Measurements from ENCODE around the gene TMEM108.

The TMEM108 gene

DNA sequence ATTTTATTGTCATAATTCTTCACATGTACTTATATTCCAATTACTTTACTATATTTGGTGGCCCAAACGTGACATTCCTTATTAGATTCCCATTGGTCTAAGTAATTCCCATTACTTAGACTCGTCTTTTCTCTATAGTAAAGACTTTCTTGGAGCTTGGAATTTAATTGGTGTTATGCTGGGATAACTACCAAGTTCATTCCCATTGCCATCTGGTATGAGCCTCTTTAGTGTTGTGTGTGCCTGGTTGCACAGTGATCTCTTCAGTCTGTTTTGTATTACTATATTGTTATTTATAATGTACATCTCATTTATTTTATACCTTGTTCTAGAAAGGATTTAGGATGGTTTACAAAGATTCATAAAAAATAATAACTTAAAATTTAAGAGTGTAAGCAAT is 27.8 kb downstream of the TMEM108 start:
- TF ChIP-seq, protein P1, sequence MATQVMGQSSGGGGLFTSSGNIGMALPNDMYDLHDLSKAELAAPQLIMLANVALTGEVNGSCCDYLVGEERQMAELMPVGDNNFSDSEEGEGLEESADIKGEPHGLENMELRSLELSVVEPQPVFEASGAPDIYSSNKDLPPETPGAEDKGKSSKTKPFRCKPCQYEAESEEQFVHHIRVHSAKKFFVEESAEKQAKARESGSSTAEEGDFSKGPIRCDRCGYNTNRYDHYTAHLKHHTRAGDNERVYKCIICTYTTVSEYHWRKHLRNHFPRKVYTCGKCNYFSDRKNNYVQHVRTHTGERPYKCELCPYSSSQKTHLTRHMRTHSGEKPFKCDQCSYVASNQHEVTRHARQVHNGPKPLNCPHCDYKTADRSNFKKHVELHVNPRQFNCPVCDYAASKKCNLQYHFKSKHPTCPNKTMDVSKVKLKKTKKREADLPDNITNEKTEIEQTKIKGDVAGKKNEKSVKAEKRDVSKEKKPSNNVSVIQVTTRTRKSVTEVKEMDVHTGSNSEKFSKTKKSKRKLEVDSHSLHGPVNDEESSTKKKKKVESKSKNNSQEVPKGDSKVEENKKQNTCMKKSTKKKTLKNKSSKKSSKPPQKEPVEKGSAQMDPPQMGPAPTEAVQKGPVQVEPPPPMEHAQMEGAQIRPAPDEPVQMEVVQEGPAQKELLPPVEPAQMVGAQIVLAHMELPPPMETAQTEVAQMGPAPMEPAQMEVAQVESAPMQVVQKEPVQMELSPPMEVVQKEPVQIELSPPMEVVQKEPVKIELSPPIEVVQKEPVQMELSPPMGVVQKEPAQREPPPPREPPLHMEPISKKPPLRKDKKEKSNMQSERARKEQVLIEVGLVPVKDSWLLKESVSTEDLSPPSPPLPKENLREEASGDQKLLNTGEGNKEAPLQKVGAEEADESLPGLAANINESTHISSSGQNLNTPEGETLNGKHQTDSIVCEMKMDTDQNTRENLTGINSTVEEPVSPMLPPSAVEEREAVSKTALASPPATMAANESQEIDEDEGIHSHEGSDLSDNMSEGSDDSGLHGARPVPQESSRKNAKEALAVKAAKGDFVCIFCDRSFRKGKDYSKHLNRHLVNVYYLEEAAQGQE (IDR thresholded peaks at IDR 0.05; ENCODE audit: insufficient read depth in 1 of 2, low read depth in 2 of 2, low read length in 2 of 2) = no peak
- TF ChIP-seq TAF1 (IDR thresholded peaks at IDR 0.05; ENCODE audit: borderline replicate concordance, insufficient read depth, low read length) = no peak
- TF ChIP-seq FOXP2 (optimal IDR thresholded peaks at IDR 0.05; ENCODE audit: borderline replicate concordance, extremely low read depth, extremely low read length, insufficient read depth) = no peak
- no peak for TF ChIP-seq SIN3A (IDR thresholded peaks at IDR 0.05; ENCODE audit: borderline replicate concordance, insufficient read depth, low read length)
- no peak for TF ChIP-seq POLR2AphosphoS5 (IDR thresholded peaks at IDR 0.05; ENCODE audit: low read depth, low read length)

DNA sequence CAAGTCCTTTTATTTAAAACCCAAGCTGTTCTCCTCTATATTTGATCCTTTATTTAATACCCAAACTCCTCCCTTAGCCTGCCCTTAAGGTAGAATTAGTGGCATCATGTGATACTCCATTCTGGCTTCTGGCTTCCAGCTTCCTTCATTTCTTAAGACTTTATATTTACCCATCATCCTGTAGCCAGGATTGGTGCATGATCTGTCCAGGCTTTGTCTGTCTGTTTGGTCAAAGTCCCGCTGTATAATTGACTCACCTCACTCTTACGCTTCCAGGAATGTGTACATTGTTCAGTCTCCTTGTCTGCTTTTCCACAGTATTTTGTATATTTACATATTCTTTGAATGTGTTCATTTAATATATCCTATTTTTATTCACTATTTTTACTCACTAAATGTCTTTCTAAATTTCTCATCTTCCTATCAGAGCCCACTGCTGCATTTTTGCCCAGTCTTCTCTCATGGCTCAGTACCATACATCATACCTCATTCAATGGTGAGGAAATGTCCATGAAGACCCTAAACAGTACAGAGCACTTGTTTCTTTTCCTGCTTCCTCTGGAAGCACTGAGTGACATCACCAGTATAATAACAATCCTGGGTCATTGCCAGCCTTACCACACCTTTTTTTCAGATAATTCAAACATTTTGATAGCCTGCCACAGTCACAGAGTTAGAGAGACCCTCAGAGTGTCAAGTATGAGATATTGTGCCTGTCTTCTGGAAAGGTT is 31.5 kb downstream of the TMEM108 start:
- no peak for TF ChIP-seq TAF1 (IDR thresholded peaks at IDR 0.05; ENCODE audit: borderline replicate concordance, insufficient read depth, low read length)
- no peak for TF ChIP-seq POLR2AphosphoS5 (IDR thresholded peaks at IDR 0.05; ENCODE audit: low read depth, low read length)
- TF ChIP-seq, protein P1 (IDR thresholded peaks at IDR 0.05; ENCODE audit: insufficient read depth in 1 of 2, low read depth in 2 of 2, low read length in 2 of 2) = no peak
- no peak for TF ChIP-seq SIN3A (IDR thresholded peaks at IDR 0.05; ENCODE audit: borderline replicate concordance, insufficient read depth, low read length)
- no peak for TF ChIP-seq FOXP2 (optimal IDR thresholded peaks at IDR 0.05; ENCODE audit: borderline replicate concordance, extremely low read depth, extremely low read length, insufficient read depth)

DNA sequence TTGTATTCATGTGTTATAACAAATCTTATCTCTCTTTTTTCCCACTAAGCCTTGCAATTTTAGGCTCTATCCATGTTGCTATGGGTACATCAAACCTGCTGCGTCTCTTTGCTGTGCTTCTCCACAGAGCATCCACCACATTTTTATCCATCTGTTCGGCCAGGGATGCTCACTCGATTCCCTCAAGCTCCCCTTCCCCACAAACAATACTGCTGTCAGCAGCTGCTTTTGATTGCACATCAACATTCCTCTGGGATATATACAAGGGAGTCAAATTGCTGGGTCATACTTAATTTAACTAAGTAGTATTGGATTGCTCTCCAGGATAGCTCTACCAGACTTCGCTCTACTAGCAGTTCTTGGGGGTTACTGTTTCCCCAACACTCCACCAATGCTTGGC is 36.8 kb downstream of the TMEM108 start:
- no peak for TF ChIP-seq POLR2AphosphoS5 (IDR thresholded peaks at IDR 0.05; ENCODE audit: low read depth, low read length)
- no peak for TF ChIP-seq SIN3A (IDR thresholded peaks at IDR 0.05; ENCODE audit: borderline replicate concordance, insufficient read depth, low read length)
- TF ChIP-seq TAF1 (IDR thresholded peaks at IDR 0.05; ENCODE audit: borderline replicate concordance, insufficient read depth, low read length) = no peak
- no peak for TF ChIP-seq FOXP2 (optimal IDR thresholded peaks at IDR 0.05; ENCODE audit: borderline replicate concordance, extremely low read depth, extremely low read length, insufficient read depth)
- TF ChIP-seq, protein P1 (IDR thresholded peaks at IDR 0.05; ENCODE audit: insufficient read depth in 1 of 2, low read depth in 2 of 2, low read length in 2 of 2) = no peak

DNA sequence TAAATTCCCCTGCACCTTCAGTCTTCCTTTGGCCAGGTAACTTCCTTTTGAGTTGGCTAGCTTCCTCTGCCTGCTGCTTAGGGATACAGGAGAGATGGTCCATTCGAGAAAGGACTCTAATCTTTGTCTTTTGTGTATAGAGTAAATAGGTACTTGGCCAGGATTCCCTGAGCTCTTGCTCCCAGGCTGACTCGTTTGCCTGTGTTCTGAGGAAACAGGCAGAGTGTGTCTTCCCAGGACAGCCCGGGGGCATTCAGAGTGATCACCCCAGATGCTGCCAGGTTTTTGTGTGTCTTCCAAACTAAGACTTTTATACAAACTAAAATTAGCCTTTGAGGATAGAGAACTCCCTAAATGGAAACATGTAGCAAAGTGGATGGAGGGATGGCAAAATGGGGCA is 39.5 kb downstream of the TMEM108 start:
- no peak for TF ChIP-seq SIN3A (IDR thresholded peaks at IDR 0.05; ENCODE audit: borderline replicate concordance, insufficient read depth, low read length)
- TF ChIP-seq, protein P1 (IDR thresholded peaks at IDR 0.05; ENCODE audit: insufficient read depth in 1 of 2, low read depth in 2 of 2, low read length in 2 of 2) = no peak
- no peak for TF ChIP-seq POLR2AphosphoS5 (IDR thresholded peaks at IDR 0.05; ENCODE audit: low read depth, low read length)
- TF ChIP-seq TAF1 (IDR thresholded peaks at IDR 0.05; ENCODE audit: borderline replicate concordance, insufficient read depth, low read length) = no peak
- TF ChIP-seq FOXP2 (optimal IDR thresholded peaks at IDR 0.05; ENCODE audit: borderline replicate concordance, extremely low read depth, extremely low read length, insufficient read depth) = no peak
